COLO668 (cell line): Measurements from ENCODE around the gene RIOK3.
"Not testable (repeated sequence)": the region's sequence is repeated elsewhere in the genome, so short reads cannot be mapped to it uniquely, and the experiment has no call there.

ENCODE experiments used
- DNase-seq: peaks from one replicate; lab custom pipeline; 2025; ENCODE audit not compliant: unreplicated experiment; lab: John Stamatoyannopoulos, UW

RIOK3 gene

GRCh38 chr18:23494992-23495391 lies 41.9 kb downstream of the RIOK3 start:
- DNase-seq, result no peak

GRCh38 chr18:23495723-23496440 lies 42.8 kb downstream of the RIOK3 start:
- DNase-seq, result no peak

- DNase-seq, result no peak
Measured at GRCh38 chr18:23498117-23498516, 45.0 kb downstream of the RIOK3 start.

GRCh38 chr18:23498877-23499276 lies 45.8 kb downstream of the RIOK3 start:
- DNase-seq, result peak; percentile 39

GRCh38 chr18:23499291-23499781 lies 46.2 kb downstream of the RIOK3 start:
- no peak for DNase-seq

GRCh38 chr18:23501626-23502025 lies 48.5 kb downstream of the RIOK3 start:
- DNase-seq, result no peak

- no peak for DNase-seq
Measured at GRCh38 chr18:23502516-23503037, 49.5 kb downstream of the RIOK3 start.

GRCh38 chr18:23503038-23503962 lies 50.2 kb downstream of the RIOK3 start, which contains the start of gene RMC1:
Gene RMC1, plus strand, starts transcription at chr18:23503511. Its CDS starts 108 bp downstream, at chr18:23503619.
- peak; percentile 99 for DNase-seq

- DNase-seq, result peak; percentile 40
Measured at GRCh38 chr18:23503963-23504344, 50.9 kb downstream of the RIOK3 start.

- no peak for DNase-seq
Measured at GRCh38 chr18:23504720-23505119, 51.6 kb downstream of the RIOK3 start.

- DNase-seq, result no peak
Measured at GRCh38 chr18:23506393-23506792, 53.3 kb downstream of the RIOK3 start.

GRCh38 chr18:23510923-23511322 lies 57.8 kb downstream of the RIOK3 start:
- DNase-seq, result not testable (repeated sequence)

- not testable (repeated sequence) for DNase-seq
Measured at GRCh38 chr18:23512216-23512615, 59.1 kb downstream of the RIOK3 start.

GRCh38 chr18:23512641-23513040 lies 59.6 kb downstream of the RIOK3 start:
- DNase-seq, result no peak

GRCh38 chr18:23515911-23516546 lies 62.9 kb downstream of the RIOK3 start:
- peak; percentile 78 for DNase-seq

- no peak for DNase-seq
Measured at GRCh38 chr18:23519734-23520133, 66.6 kb downstream of the RIOK3 start.

GRCh38 chr18:23521271-23521670 lies 68.2 kb downstream of the RIOK3 start:
- no peak for DNase-seq

- DNase-seq, result no peak
Measured at GRCh38 chr18:23521907-23522306, 68.8 kb downstream of the RIOK3 start.

GRCh38 chr18:23523429-23524212 lies 70.5 kb downstream of the RIOK3 start:
- DNase-seq, result no peak

GRCh38 chr18:23524213-23524707 lies 71.2 kb downstream of the RIOK3 start:
- no peak for DNase-seq
